ENCODE measurements around the gene CD209.

CD209 gene

DNA sequence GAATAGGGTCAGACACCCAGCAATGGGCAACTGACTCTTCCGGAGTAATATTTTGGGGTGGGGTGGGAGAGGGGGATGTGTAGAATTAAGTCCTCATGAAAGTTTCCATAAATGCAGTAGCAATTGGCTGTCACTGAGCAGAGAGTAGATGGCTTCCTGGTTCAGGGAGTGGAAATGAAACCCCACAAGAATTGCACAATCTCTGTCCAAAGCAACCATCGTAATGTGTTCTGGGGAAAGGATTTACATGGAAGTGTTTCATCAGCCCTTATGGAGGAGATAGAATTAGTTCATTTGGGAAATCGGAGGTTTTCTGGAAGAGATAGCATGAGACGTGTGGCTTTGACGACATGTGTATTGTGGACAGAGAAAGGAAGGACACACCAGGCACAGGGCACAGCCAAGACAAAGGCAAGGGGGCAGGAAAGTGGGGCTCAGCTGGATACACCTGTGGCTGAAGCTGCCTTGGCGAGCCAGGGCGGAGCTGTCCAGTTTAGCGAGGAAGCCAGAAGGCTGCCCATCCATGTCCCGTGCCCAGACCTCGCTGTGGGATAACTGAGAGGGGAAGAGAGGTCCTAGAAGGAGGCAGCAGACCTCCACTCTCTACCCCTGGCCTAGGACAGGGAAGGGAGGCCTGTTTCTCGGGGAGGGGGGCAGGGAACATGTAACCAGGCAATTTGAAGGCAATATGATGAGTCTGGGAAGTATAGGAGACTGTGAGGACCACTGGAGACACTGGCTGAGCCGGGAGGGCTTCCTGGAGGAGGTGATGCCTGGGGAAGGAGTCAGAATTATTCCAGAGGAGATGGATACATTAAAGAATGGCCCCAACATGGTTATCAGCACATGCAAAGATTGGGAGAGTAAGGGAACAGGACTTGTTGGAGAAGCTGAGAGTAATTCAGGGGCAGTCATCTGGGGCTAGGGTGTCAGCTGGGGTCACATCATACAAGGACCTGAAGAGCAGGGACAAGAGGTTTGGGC is 12.8 kb downstream of the CD209 start:
- DNase-seq = no peak

- DNase-seq = no peak
These were observed 14.0 kb downstream of the CD209 start for GRCh38 chr19:7733376-7733775.

DNA sequence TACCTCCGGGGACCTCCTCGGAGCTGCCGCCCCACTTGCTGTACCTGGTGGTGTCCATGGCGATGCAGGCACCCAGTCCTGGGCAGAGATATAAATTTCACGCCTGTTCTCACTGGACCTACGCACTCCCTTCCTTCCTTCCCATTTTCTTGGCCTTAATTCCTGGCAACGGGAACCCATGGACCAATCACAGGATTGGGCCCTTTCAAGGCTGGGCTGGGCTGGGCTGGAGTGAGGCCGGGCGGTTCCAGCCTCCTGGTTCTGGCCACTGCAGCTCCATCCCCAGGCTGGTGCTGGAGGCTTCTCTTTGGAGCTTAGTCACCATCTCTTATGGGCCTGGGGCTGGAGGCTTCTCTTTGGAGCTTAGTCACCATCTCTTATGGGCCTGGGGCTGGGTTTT is 15.3 kb downstream of the CD209 start, which contains the start of gene CLEC4G:
CLEC4G (minus strand) TSS at position 66 of the 400 bp plus-strand sequence; CDS start at position 58, 8 bp downstream.
- no peak for DNase-seq

GRCh38 chr19:7731615-7732014 is 15.7 kb downstream of the CD209 start:
- DNase-seq = no peak

GRCh38 chr19:7731218-7731595 is 16.1 kb downstream of the CD209 start:
- no peak for DNase-seq

GRCh38 chr19:7730286-7731217 is 16.8 kb downstream of the CD209 start:
- DNase-seq = no peak

DNA sequence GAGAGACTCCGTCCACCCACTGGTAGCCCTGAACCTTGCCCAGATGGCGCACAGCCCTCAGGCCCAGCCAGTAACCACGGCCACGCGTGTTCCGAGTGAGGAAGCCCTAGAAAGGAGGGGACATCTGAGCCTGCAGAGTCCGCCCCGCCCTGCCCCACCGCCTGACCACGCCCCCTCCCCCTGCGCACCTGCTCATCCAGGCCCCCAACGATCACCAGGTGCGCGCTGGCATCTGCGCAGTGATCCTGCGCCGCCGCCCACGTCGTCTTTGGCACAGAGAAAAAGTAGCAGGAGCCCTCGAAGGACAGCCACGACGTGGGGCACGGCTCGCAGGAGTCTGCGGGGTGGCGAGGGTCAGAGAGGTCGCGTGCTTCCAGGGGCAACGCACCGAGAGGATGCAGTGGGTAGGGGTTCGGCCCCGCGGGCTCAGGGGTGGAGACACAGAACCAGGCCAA is 17.5 kb downstream of the CD209 start:
- DNase-seq = no peak

- DNase-seq = no peak
These were observed 18.1 kb downstream of the CD209 start for GRCh38 chr19:7729211-7729610.

- no peak for DNase-seq
These were observed 21.5 kb downstream of the CD209 start for GRCh38 chr19:7725791-7726190.

GRCh38 chr19:7722231-7722651 is 25.1 kb downstream of the CD209 start:
- DNase-seq = no peak

- DNase-seq = no peak
These were observed 27.0 kb downstream of the CD209 start for GRCh38 chr19:7720351-7720750.

DNA sequence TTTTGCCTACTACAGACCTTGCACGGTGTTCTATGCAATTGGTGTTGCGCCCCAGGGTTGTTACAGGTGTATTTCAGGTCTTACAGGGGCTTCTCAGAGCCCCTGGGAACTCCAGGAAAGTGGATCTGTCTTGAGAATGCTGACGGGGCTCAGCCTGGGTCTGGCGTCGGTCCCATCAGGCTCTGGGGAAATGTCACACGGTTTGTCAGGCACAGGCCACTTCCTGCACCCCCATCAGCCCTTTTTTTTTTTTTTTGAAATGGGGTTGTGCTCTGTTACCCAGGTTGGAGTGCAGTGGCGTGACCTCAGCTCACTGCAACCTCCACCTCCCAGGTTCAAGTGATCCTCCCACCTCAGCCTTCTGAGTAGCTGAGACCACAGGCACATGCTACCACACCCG is 28.7 kb downstream of the CD209 start:
- no peak for DNase-seq

GRCh38 chr19:7716762-7717161 is 30.6 kb downstream of the CD209 start:
- no peak for DNase-seq

GRCh38 chr19:7715671-7716070 is 31.7 kb downstream of the CD209 start:
- no peak for DNase-seq

DNA sequence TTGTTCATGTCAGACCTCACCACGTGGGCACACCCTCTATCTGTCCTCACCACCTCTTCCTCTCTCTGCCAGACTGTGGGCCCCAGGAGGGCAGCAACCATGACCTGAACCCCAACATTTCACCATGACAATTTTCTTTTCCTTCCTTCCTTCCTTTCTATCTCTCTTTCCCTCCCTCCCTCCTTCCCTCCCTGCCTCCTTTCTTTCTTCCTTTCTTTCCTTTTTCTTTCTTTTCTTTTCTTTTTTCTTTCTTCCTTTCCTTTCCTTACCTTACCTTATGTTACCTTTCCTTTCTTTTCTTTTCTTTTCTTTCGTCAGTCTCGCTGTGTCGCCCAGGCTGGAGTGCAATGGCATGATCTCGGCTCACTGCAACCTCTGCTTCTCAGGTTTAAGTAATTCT is 36.7 kb downstream of the CD209 start:
- DNase-seq = no peak

GRCh38 chr19:7709932-7710460 is 37.3 kb downstream of the CD209 start:
- no peak for DNase-seq

GRCh38 chr19:7706955-7707456 is 40.3 kb downstream of the CD209 start:
- DNase-seq = no peak

DNA sequence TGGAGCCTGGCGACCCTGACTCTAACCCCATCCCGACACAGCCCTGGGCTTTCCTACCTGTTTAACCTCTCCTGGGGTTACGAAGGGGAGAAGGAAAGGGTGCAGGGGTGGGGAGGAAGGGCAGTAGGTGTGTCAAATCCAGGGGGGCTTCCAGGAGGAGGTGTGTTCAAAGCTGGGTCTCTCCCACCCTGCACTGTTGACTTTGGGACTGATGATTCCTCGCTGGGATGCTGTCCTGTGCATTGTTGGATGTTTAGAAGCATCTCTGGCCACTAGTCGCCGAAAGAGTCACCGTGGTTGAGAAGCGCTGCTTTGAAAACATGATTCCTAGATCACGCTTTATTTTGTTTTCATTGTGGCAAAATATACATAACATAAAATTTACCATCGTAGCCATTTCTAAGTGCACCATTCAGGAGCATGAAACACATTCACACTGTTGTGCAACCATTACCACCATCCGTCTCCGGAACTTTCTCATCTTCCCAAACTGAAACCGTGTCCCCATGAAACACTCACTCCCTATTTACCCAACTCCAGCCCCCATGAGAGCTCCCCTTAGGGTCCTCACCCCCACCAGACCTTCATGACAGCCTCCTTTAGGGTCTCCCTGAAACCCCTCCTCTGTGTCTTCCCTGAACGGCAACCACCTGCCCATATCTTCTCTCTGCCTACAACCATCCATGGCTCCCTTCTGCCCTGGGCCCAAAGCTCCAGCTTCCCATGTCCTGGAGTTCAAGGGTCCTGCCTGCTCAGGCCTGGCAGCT is 41.0 kb downstream of the CD209 start:
- DNase-seq = no peak

- no peak for DNase-seq
These were observed 41.7 kb downstream of the CD209 start for GRCh38 chr19:7705387-7706187.

GRCh38 chr19:7704280-7705060 is 42.9 kb downstream of the CD209 start:
- DNase-seq = no peak

Measured in NCI-H2029 treated with DMSO at 0.1 percent for 48 hours (cell line).